ENCODE measurements around the gene IDUA. TPM values are rescaled to one million over a fixed set of nuclear protein-coding genes. Genes with fewer than 3 reads are reported as not detected.

IDUA gene
- total RNA-seq, 4 donors from 2014 or later: 15.5 to 32.2 (median 16.9) TPM

DNA sequence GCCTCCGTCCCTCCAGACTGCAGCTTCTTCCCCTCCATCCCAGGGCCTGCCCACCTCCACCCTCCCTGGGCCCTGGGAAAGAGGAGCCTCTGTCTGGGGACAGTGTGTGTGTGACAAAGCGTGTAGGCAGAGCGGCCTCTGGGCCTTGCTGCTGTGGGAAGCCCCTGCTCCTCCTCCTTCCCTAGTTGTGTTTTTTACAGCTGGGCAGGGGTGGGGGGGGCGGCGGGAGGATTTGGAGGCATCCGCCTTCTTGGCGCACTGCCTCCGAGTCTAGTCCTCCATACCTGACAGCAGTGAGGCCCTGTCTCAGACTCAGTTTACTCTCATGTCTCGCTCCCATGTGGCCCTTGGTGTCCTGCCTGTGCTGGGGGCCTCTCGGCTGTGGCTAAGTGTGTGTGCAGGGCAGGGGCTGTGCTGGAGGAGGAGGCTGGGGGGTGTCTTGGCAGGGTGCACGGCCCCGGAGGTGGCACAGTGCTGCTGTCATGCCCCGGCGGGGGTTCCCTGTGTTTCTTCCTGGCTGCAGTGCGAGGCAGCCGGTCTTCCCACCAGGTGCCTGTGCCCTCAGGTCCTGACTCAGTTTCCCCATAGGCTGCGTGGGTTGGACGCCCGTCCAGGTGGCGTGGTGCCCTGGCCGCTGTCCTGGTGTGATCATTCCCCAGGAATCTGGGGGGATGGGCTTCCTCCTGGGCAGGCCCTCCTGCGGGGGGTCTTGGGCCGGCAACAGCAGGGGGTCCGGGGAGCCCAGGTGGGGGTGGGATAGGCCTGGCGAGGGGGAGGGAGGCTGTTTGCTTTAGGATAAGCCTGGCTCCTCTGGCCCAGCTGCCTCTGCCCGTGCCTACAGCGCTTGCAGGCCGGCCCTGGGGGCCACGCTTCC is 31.5 kb downstream of the IDUA start:
- ATAC-seq (ENCODE audit: low FRiP score) (no peak), DNase-seq (ENCODE audit: low spot score) (no peak)
- TF ChIP-seq, protein P1, sequence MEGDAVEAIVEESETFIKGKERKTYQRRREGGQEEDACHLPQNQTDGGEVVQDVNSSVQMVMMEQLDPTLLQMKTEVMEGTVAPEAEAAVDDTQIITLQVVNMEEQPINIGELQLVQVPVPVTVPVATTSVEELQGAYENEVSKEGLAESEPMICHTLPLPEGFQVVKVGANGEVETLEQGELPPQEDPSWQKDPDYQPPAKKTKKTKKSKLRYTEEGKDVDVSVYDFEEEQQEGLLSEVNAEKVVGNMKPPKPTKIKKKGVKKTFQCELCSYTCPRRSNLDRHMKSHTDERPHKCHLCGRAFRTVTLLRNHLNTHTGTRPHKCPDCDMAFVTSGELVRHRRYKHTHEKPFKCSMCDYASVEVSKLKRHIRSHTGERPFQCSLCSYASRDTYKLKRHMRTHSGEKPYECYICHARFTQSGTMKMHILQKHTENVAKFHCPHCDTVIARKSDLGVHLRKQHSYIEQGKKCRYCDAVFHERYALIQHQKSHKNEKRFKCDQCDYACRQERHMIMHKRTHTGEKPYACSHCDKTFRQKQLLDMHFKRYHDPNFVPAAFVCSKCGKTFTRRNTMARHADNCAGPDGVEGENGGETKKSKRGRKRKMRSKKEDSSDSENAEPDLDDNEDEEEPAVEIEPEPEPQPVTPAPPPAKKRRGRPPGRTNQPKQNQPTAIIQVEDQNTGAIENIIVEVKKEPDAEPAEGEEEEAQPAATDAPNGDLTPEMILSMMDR (IDR thresholded peaks at IDR 0.05): no peak

GRCh38 chr4:1019320-1019719 is 32.5 kb downstream of the IDUA start:
- no peak for ATAC-seq (ENCODE audit: low FRiP score)
- no peak for DNase-seq (ENCODE audit: low spot score)
- TF ChIP-seq, protein P1 (IDR thresholded peaks at IDR 0.05): no peak

DNA sequence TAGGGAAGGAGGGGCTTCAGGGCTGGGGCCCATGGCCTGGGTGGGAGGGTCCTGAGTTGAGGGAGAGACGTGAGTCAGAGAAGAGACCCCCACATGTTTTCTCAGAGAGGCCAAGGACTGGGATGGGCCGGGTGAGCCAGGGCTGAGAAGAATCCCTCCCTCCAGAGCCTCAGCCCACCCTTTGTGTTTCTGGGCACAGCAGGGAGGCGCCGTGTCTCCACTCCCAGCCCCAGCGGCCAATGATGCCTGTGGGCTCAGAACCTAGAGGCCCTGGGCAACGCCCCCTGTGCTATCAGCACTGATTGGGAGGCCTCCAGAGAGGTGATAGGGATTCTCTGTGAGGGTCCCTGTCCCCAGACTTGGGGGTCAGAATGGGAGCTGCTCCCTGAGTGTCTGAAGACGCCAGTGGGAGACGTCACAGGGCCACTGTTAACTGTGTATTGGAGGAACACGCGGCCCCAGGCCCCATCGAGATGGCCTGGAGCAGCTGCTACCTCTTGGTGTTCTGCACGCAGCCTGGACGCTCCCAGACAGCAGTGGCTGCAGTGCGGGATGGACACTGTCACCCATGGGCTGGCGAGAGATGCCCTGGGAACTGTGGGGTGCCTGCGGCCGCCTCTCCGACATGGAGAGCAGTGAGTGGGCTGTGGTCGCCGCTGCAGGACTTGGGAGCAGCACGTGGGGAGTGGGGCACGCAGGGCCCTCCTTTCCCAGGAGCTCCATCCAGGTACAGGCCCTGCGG is 33.1 kb downstream of the IDUA start:
- DNase-seq (ENCODE audit: low spot score) (no peak), ATAC-seq (ENCODE audit: low FRiP score) (no peak)
- TF ChIP-seq, protein P1 (IDR thresholded peaks at IDR 0.05): no peak

- no peak for DNase-seq (ENCODE audit: low spot score)
- TF ChIP-seq, protein P1 (IDR thresholded peaks at IDR 0.05): no peak
These were observed 34.7 kb downstream of the IDUA start for GRCh38 chr4:1021386-1022050.

GRCh38 chr4:1022051-1022738 is 35.4 kb downstream of the IDUA start:
- DNase-seq (ENCODE audit: low spot score): no peak
- ATAC-seq (ENCODE audit: low FRiP score): no peak
- TF ChIP-seq, protein P1 (IDR thresholded peaks at IDR 0.05): no peak

More at GRCh38 chr4:1021386-1022050, 34.7 kb downstream of the IDUA start:
- no peak for ATAC-seq (ENCODE audit: low FRiP score)

DNA sequence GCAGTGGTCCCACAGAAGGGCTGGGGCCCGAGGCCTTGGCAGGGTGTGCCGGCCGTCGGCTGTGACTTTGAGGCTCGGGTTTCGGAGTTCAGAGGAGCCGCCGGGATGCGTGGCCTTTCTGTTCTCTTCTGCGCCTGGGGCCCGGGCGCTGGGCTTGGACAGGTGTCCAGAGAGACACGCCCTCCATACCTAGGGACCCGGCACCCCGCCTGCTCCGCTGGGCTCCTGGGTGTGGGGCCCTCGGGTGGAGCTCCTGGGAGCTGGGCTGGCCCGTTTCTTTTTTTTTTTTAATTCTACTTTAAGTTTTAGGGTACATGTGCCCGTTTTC is 35.9 kb downstream of the IDUA start:
- TF ChIP-seq, protein P1 (IDR thresholded peaks at IDR 0.05): no peak
- ATAC-seq (ENCODE audit: low FRiP score): no peak
- no peak for DNase-seq (ENCODE audit: low spot score)
